ENCODE measurements around the gene GPR158.

GPR158 gene

DNA sequence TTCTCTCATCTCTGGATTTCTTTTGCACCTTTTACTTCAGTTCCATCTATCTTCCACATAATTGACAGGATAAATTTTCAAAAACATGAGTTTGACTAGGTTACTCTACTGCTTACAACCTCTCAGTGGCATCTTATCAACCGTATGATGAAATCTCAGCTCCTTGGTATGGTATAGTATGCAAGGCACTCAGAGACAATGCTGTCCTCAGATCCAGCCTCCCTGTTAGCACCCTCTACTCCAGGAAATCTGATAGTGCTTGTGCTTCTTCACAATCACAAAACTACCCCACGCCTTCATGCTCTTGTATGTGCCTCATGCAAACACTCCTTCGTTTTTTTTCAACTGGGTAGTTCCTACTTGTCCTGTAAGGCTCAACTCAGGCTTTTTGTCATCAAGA is 330.7 kb downstream of the GPR158 start:
- no peak for DNase-seq

DNA sequence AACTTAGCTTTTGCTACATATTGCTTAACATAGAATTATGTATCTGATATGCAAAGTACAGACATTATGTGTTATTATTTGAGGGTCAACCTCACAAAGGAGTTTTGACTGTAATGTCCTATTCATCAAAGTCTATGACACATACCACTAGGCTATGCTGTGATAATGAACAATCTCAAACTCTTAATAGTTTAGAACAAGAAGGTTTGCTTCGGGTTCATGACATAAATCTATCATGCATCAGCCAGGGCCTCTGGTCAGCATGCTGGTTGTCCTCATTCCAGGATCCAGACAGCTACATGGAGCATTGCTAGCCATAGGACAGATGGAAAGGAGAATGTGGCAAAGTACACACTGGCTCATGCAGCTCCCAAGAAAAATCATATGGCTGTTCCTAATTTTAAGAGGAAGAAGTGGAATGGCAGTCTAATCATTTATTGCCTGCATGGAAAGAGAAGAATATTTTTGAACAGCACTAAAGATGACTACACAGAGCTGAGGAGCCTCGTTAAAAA is 332.1 kb downstream of the GPR158 start:
- no peak for DNase-seq

GRCh38 chr10:25508112-25508815 is 333.5 kb downstream of the GPR158 start:
- no peak for DNase-seq

DNA sequence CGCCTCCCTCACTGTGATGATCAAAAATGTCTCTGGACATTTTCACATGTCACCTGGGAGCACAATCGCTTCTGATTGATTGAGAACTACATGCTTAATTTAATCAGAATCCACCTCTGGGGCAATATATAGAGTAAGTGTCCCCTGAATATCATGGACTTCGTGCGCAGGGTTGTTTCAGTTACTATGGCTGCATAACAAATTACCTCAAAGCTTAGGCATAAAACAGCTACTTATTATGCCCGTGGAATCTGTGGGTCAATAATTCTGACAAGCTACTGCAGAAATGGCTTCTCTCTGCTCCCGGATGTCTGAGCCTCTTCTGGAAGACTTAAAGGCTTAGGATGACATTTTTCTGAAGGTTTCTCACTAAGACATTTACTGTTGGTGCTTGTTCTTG is 334.4 kb downstream of the GPR158 start:
- no peak for DNase-seq

DNA sequence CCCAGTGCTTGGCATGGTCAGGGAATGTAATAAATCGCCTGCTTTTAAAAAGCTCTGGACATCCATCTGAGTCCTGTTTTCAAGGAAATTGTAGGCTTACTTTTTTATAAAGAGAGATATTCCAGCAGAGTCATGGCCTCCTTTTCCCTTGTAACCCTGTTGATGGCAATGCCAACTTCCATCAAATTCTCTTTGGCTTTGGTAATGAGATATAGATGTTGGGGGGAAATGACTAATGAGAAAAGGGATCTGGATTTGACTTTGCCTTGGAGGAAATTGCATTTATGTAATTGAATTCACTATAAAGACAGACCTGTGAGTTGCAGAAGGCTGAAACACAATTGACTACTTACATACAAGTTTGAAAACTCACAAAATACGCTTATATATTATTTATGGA is 347.5 kb downstream of the GPR158 start:
- no peak for DNase-seq

DNA sequence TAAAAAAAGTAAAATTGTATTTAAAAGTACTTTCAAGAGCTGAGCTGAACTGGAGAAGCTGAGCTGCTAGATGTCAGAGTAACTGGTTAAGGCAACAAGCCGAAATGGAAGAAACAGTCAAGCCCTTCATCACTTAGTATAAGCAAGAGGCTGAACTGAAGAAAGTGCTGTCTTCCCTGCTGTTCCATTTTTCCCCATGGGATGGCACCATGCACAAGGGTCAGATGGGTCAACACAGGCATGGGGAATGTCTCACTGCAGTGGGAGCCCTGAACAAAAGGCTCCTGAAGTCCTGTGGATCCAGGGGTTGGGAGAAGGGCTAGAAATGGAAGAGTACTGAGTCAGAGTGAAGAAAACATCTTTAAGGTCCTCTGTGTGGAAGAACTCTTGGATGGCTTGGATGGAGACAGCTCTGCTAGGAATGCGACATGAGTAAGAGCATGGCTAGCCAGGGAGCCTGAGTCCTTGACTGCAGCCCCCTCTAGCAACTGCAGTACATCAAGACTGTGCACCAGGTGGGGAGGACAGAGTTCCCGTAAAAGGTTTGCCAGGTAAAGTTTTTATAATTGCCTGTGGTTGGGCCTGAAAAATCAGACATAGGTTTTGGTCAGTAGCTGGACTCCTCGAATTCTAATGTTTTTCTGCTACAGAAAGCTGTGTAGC is 348.3 kb downstream of the GPR158 start:
- DNase-seq = no peak

GRCh38 chr10:25530306-25530705 is 355.5 kb downstream of the GPR158 start:
- no peak for DNase-seq

GRCh38 chr10:25531457-25532061 is 356.8 kb downstream of the GPR158 start:
- DNase-seq = no peak

- DNase-seq = no peak
These were observed 357.4 kb downstream of the GPR158 start for GRCh38 chr10:25532213-25532612.

- no peak for DNase-seq
These were observed 361.2 kb downstream of the GPR158 start for GRCh38 chr10:25536027-25536426.

DNA sequence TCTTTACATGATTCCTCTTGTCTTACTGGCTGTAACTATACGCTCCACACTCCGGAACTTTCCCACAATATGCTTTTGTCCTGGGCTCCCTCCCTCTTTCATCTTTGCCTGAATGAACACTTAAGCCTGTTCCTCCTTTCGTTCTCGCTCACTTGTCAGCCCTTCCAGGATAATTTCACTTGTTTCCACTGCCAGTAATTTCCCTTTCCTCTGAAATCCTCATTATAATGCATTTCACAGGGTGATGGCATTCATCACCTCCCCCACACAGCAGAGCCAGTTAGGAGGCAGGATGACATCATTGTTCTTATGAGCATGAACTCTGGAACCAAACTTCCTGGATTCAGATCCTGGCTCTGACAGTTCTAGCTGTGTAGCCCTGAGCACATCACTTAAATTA is 372.6 kb downstream of the GPR158 start:
- DNase-seq = no peak

GRCh38 chr10:25552283-25552919 is 377.6 kb downstream of the GPR158 start:
- no peak for DNase-seq

DNA sequence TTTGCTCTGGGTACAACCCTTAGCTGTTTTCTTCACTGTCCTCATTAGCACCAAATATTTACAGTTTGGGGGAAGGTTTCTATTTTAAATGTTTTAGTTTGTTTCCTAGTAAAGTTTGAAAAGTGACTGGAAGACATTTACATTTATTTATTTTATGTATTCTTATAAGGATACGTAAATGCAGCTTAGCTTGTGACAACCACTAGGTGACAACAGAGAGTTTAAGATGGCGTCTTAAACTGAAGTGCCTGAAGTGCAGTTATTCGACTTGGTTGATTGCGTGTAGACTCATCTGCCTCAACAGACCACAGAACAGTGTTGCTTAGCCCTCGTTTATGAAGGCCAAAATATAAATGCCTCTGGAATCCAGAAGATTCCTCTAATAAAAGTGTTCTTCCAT is 381.1 kb downstream of the GPR158 start:
- no peak for DNase-seq

GRCh38 chr10:25556457-25556856 is 381.7 kb downstream of the GPR158 start:
- no peak for DNase-seq

DNA sequence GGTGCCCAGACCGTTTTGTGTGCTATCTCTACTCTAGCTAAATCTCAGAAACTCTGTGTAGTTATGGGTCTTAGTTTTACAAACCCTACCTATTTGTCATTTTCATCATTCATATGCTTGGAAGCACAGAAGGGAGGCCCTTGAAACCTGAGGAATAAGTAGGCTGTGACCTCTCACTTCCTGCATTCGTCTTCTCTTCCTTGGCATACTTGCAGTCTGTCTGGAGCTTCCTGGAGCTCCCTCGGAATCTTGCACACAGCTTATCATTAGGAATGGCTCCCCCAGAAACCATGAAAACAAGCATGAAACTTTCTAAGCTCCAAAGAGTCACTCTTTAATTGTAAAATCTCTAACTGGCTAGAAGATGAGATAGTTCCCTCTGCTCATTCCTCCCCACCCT is 382.3 kb downstream of the GPR158 start:
- DNase-seq = no peak

GRCh38 chr10:25561758-25562157 is 387.0 kb downstream of the GPR158 start:
- no peak for DNase-seq

- no peak for DNase-seq
These were observed 387.7 kb downstream of the GPR158 start for GRCh38 chr10:25562547-25562946.

- no peak for DNase-seq
These were observed 389.6 kb downstream of the GPR158 start for GRCh38 chr10:25564351-25564750.

- no peak for DNase-seq
These were observed 390.8 kb downstream of the GPR158 start for GRCh38 chr10:25565570-25565969.

DNA sequence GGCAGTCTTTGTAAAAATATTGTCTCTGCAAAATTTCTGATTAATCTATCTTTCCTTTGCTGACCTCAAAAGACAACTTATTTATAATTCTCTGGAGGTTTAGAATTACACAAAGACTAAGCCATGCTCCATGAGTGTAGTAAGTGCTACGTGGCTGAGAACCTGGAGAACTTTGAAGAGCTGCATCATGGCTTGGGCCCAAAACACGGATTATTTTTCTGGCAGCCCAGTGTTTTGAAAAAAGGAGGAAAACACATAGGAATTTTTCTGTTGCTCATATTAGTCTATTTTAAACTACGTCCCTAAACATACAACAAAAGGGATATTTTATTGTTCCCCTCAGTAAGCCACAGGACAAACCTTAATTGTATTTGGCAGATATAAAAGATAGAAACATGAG is 398.5 kb downstream of the GPR158 start:
- no peak for DNase-seq

DNA sequence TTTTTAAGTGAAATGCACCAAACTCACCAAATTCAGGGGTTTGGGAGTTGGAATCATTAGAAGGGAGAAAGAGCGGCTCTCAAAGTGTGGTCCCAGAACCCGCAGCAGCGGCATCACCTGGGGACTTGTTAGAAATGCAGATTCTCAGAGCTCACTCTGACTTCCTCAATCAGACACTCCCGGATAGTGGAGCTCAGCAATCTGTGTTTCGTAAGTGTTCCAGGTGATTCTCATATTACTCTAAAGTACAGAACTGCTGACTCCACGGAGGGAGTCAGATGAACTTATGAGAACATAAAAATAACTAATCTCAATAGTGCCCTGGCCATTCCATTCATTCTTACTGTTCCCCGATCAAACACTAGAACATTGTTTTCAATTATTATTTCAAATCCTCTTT is 400.5 kb downstream of the GPR158 start:
- DNase-seq = no peak

GRCh38 chr10:25578061-25578460 is 403.3 kb downstream of the GPR158 start:
- no peak for DNase-seq

- no peak for DNase-seq
These were observed 408.2 kb downstream of the GPR158 start for GRCh38 chr10:25582961-25583360.

- DNase-seq = no peak
These were observed 425.9 kb downstream of the GPR158 start for GRCh38 chr10:25600651-25601050.
